Measurements from ENCODE around the gene BEND2. TPM values are rescaled to one million over a fixed set of nuclear protein-coding genes. Genes with fewer than 3 reads are reported as not detected.
"Not testable (repeated sequence)": the region's sequence is repeated elsewhere in the genome, so short reads cannot be mapped to it uniquely, and the experiment has no call there.

The BEND2 gene
- total RNA-seq, result not detected

GRCh38 chrX:18220786-18221185 lies at the start of gene BEND2:
TSS of gene BEND2 (minus strand) at chrX:18220886. CDS start at chrX:18220750, 136 bp downstream.
- no peak for FAIRE-seq
- no peak for DNase-seq (ENCODE audit: low spot score in 2 of 2)

GRCh38 chrX:18255059-18255458 lies 34.4 kb upstream of the BEND2 start:
- DNase-seq (ENCODE audit: low spot score in 2 of 2) (no peak), FAIRE-seq (no peak)

GRCh38 chrX:18252644-18253359 lies 32.1 kb upstream of the BEND2 start:
- FAIRE-seq, result no peak

GRCh38 chrX:18229646-18230045 lies 9.0 kb upstream of the BEND2 start:
- FAIRE-seq; DNase-seq (ENCODE audit: low spot score in 2 of 2): not testable (repeated sequence)

More at GRCh38 chrX:18252644-18253359, 32.1 kb upstream of the BEND2 start:
- no peak for DNase-seq (ENCODE audit: low spot score in 2 of 2)

- DNase-seq (ENCODE audit: low spot score in 2 of 2), result no peak
- FAIRE-seq, result no peak
Measured at GRCh38 chrX:18228069-18228468, 7.4 kb upstream of the BEND2 start.

- FAIRE-seq (no peak), DNase-seq (ENCODE audit: low spot score in 2 of 2) (no peak)
Measured at GRCh38 chrX:18227458-18227857, 6.8 kb upstream of the BEND2 start.

- FAIRE-seq, result peak; percentile 37
Measured at GRCh38 chrX:18210470-18210869, 10.2 kb downstream of the BEND2 start.

GRCh38 chrX:18206657-18207056 lies 14.0 kb downstream of the BEND2 start:
- FAIRE-seq, result no peak
- DNase-seq (ENCODE audit: low spot score in 2 of 2), result no peak

More at GRCh38 chrX:18210470-18210869, 10.2 kb downstream of the BEND2 start:
- peak in 1 of 2 donors; percentile 10 for DNase-seq (ENCODE audit: low spot score in 2 of 2)

GRCh38 chrX:18203631-18204030 lies 17.1 kb downstream of the BEND2 start:
- no peak for FAIRE-seq
- DNase-seq (ENCODE audit: low spot score in 2 of 2), result no peak

- DNase-seq (ENCODE audit: low spot score in 2 of 2) (no peak), FAIRE-seq (no peak)
Measured at GRCh38 chrX:18194688-18195087, 26.0 kb downstream of the BEND2 start.

- no peak for FAIRE-seq
- no peak for DNase-seq (ENCODE audit: low spot score in 2 of 2)
Measured at GRCh38 chrX:18179446-18179845, 41.2 kb downstream of the BEND2 start.

- DNase-seq (ENCODE audit: low spot score in 2 of 2) (no peak), FAIRE-seq (no peak)
Measured at GRCh38 chrX:18174971-18175370, 45.7 kb downstream of the BEND2 start.

- DNase-seq (ENCODE audit: low spot score in 2 of 2) (no peak), FAIRE-seq (no peak)
Measured at GRCh38 chrX:18174209-18174608, 46.5 kb downstream of the BEND2 start.

GRCh38 chrX:18173494-18174180 lies 47.0 kb downstream of the BEND2 start:
- DNase-seq (ENCODE audit: low spot score in 2 of 2) (no peak), FAIRE-seq (no peak)

GRCh38 chrX:18172970-18173369 lies 47.7 kb downstream of the BEND2 start:
- DNase-seq (ENCODE audit: low spot score in 2 of 2) (no peak), FAIRE-seq (no peak)

- no peak for FAIRE-seq
- DNase-seq (ENCODE audit: low spot score in 2 of 2), result no peak
Measured at GRCh38 chrX:18170910-18171309, 49.8 kb downstream of the BEND2 start.

GRCh38 chrX:18166068-18166467 lies 54.6 kb downstream of the BEND2 start:
- DNase-seq (ENCODE audit: low spot score in 2 of 2) (no peak), FAIRE-seq (no peak)

- DNase-seq (ENCODE audit: low spot score in 2 of 2) (no peak), FAIRE-seq (no peak)
Measured at GRCh38 chrX:18160369-18160768, 60.3 kb downstream of the BEND2 start.

- FAIRE-seq, result no peak
- DNase-seq (ENCODE audit: low spot score in 2 of 2), result no peak
Measured at GRCh38 chrX:18158963-18159362, 61.7 kb downstream of the BEND2 start.

- DNase-seq (ENCODE audit: low spot score in 2 of 2) (no peak), FAIRE-seq (no peak)
Measured at GRCh38 chrX:18151649-18152048, 69.0 kb downstream of the BEND2 start.

GRCh38 chrX:18151157-18151556 lies 69.5 kb downstream of the BEND2 start:
- DNase-seq (ENCODE audit: low spot score in 2 of 2) (no peak), FAIRE-seq (no peak)

GRCh38 chrX:18149454-18149853 lies 71.2 kb downstream of the BEND2 start:
- DNase-seq (ENCODE audit: low spot score in 2 of 2) (no peak), FAIRE-seq (no peak)

Measured in frontal cortex (tissue), 4 donors.